ENCODE data around the gene GREB1.

Gene GREB1

DNA sequence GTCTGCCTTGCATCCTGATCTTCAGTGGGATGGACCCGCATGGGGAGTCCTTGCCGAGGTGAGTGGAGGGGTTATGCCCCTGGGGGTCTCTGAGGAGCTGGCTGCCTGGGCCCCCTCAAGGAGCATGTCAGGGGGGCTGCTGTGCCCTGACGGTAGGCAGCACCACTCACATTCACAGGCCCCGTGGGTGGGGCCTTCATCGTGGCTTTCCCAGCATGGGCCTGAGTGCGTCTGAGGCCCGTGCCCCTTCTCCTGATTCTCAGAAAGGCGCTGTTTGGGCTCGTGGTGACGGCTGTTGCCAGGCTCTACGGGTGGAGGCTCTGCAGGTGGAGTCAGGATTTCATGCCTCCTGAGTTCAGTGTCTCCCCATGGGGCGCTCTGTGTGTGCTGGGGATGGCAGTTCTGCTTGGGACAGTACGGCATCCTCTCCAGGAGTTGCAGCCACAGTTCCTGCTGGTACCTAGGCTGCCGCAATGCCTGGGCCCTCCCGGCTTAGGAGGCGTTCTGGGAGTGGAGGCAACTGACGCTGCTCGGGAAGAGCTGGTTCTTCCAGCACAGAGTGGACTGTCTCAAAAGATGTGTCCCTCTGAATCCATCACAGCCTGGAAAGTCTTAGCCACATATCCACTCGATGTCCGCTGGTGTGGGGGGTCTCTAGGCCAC lies 78.8 kb downstream of the GREB1 start:
- DNase-seq = no peak

DNA sequence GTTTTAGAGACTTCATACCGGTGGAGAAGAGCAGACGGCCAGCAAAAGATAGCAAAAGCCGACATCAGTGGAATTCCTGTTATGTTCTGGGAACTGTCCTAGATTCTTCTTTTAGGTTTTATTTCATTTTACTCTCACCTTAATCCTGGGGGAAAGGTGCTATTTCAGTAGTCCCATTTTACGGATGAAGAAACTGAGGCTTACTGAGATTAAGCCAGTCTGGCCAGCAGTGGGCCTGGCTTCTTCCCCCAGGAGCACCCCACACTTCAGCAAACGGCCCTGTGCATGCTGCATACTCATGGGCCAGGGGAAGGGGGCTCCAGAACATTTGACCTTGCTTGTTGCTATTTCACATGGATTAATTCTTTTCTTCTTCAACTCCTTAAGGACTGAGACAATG lies 79.5 kb downstream of the GREB1 start:
- DNase-seq = no peak

DNA sequence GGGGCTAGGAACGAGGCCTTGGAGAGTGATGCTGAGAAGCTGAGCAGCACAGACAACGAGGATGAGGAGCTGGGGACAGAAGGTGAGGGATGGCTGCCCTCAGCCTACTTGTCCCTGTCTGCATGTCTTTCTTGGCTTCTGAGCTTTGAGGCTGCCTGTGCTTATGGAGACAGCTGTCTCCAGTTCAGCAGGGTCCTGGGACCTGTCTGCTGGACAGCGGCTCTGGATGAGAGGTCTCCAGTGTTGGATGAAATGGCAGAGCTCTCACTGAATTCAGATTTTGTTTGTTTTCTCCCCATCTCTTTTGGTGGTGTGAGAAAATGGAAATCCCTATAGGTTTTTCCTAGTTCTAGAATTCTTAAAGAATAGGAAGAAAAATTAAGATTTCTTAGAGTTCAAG lies 81.4 kb downstream of the GREB1 start:
- DNase-seq = no peak

DNA sequence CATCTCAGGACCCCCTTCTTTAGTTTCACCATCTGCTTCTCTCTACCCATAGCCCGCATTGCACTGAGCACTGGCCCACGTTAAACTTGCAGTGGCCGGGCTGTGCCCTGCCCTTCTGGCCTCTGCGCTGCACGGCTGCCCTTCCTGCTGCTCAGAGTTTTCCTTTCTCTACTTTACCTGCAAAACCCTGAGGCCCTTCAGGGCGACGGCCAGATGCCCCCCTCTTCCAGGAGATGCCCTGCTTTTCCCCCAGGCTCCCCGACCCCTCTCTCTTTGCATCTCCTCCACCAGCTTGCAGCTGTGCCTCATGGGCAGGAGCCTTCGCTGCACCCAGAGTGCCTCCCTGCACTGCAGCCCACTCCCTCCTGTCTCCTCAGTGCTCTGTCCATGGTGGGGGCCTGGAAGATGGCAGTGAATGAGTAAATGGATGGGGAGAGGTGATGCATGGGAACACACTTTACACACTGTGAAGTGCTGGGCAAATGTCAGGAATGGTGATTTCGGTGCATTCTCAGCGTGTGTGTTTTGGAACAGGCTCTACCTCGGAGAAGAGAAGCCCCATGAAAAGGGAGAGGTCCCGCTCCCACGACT lies 82.3 kb downstream of the GREB1 start:
- DNase-seq = no peak

DNA sequence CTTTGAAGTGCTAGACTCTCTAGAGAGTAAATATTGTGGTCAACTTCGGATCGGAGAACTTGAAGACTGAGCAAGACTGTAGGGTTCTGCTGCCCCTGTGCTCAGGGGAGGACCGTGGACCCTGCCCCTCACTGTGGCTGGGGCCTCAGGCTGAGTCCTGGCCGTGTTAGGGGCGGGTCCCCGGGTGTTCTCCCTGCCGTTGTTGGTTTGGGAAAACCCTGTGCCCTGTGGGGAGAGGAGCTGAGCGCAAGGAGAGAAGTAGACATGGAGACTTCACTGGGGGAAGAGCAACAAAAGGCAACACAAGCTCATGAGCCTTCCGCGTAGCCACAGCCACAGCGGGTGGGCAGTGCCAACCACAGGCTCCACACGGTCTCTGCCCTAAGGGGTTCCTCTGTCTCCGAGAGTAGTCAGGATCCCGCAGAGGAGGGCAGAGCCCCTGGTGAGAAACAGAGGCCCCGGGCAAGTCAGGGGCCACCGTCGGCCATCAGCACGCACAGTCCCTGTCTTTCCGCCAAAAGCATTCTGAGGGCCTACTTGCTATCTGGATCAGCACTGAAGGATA lies 83.1 kb downstream of the GREB1 start:
- DNase-seq = no peak

DNA sequence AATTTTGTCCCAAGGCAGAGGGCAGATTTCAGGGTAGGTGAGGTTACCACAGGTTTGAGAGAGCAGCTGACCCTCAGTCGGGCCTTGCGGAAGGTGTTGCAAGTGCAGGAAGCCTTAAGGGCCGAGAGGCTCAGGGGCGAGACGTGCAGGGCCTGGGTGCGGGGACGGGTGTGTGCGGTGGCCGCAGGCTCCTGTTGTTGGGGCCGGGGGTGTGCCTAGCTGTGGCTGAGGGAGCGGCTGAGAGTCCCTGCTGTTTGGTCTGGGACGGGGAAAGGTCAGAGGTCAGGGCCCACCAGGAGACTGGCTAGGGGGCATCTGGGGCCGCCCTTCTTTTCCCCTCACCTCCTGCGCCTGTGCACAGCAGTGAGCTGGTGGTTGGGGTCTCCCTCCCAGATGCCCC lies 83.7 kb downstream of the GREB1 start:
- DNase-seq = no peak

DNA sequence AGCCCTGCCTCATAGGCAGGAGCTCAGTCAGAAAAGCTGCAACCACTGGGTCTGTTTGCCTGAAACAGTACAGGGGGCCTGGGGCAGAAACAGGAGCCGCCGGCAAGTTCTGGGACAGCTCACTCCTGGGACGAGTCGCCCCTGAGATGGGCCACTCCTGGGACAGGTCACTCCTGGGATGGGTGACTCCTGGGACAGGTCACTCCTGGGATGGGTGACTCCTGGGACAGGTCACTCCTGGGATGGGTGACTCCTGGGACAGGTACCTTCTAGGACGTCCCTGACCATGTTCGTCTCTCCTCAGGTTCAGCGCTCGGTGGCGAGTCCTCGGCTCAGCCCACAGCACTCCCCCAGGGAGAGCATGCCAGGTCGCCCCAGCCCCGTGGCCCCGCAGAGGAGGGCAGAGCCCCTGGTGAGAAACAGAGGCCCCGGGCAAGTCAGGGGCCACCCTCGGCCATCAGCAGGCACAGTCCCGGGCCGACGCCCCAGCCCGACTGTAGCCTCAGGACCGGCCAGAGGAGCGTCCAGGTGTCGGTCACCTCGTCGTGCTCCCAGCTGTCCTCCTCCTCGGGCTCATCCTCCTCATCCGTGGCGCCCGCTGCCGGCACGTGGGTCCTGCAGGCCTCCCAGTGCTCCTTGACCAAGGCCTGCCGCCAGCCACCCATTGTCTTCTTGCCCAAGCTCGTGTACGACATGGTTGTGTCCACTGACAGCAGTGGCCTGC lies 84.3 kb downstream of the GREB1 start:
- no peak for DNase-seq

DNA sequence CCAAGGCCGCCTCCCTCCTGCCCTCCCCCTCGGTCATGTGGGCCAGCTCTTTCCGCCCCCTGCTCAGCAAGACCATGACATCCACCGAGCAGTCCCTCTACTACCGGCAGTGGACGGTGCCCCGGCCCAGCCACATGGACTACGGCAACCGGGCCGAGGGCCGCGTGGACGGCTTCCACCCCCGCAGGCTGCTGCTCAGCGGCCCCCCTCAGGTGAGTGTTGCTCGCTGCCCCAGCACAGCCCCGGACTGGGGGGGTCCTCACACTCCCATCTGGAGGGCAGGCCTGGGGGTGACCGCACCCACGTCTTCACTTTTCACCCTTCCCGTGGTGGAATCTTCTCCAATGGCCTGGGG lies 84.8 kb downstream of the GREB1 start:
- DNase-seq = no peak

DNA sequence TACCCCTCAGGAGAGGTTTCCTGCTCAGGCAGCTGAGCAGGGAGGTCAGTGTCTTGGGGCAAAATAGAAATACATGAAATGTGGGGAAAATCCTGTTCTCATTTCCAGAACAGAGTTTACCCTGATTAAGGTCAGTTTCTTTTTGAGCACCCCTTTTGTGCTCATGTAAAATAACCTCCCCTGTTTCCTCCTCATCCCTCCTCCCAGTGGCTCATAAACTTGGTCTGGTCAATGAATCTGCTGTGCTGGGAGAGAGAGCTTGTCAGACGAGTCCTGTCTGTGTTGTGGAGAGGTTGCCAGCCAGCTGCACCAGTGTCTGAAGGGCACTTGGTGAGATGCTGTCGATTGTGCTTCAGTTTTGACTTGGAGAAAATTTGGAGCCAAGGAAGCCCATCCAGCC lies 87.6 kb downstream of the GREB1 start:
- DNase-seq = no peak

DNA sequence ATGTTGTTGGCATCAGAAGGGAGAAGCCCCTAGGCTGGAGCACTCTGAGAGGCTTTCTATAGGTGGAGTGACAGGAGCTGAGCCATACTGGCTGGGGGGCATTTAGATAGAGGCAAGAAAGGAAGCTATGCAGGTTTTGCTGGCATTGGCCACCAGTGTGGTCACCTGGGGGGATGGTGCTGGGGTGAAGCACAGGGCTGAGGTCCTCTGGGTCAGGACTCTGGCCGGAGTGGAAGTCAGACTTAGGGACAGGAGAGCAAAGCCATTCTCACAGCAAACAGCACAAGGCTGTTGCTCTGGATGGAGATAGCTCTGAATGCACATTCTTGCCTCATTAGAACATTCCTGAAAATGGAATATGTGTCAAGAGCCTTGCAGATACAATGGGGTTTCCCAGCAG lies 88.8 kb downstream of the GREB1 start:
- no peak for DNase-seq

DNA sequence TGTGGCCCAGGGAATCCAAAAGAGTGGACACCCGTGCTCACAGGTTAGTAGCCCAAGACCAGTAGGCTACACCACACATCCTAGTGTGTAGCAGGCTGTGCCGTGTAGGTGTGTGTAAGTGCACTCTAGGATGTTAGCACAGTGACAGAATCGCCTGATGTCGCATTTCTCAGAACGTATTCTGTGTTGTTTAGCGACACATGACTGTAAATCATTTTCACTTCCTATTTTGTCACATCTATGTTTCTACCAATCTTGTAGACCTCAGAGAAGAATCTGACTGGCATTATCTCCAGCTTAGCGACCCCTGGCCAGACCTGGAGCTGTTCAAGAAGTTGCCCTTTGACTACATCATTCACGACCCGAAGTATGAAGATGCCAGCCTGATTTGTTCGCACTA lies 91.0 kb downstream of the GREB1 start:
- no peak for DNase-seq

DNA sequence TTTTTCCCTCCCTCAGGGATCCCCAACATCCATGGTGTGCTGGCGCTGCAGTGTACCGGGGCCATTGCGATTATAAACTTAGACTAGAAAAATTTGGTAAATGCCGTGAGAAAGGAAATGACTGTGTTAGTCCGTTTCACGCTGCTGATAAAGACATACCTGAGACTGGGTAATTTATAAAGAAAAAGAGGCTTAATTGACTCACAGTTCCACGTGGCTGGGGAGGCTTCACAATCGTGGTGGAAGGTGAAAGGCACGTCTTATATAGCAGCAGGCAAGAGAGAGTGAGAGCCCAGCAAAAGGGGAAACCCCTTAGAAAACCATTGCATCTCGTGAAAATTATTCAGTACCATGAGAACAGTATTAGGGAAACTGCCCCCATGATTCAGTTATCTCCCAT lies 91.8 kb downstream of the GREB1 start:
- DNase-seq = no peak

DNA sequence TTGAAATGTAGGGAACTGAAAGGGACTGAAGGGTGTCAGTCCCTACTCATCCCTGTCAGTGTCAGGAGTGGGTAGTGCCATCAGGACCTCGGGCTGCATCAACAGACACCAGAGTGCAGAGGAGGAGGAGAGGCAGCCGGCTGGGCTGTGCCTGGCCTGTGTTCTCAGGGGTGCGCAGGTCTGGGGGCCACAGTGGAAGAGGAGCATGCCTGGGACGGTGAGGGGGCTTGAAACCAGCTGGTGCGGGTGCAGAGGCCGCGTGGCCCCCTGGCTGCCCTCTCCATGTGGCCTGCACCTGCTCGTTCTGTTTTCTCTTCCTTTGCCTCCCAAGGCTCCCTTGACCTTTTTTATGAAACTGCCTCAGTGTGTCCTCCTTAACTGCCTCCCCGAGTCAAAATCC lies 94.8 kb downstream of the GREB1 start:
- DNase-seq = no peak

DNA sequence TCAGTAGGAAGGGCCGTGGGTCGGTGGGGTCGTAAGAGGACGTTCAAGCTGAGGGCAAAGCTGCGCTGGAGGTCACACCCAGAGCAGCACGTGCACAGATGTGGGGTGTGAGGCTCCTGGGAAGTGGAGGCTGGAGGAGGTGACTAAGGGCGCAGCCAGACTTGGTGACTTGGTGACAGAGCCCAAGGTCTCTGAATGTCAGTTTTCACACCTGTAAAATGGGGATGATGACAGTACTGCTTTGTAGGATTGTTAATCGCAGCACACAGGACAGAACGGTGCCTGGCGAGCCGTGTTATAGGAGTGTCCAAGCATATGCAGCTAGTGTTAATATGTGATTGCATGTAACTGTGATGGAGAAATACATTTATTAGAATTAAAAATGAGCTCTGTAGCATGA lies 95.4 kb downstream of the GREB1 start:
- DNase-seq = no peak

DNA sequence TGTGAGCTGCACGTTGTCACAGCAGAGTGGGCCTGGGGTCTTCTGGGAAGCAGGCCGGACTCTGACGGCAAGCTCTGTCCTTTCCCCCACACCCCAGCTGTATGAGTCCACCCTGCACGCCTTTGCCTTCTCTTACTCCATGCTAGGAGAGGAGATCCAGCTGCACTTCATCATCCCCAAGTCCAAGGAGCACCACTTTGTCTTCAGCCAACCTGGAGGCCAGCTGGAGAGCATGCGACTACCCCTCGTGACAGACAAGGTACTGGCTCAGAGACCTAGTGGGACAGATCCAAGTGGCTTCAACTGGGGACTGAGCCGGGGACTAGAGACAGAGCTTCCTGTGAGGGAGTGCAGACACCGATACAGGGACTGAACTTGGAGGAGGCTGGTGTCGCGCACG lies 96.0 kb downstream of the GREB1 start:
- no peak for DNase-seq

DNA sequence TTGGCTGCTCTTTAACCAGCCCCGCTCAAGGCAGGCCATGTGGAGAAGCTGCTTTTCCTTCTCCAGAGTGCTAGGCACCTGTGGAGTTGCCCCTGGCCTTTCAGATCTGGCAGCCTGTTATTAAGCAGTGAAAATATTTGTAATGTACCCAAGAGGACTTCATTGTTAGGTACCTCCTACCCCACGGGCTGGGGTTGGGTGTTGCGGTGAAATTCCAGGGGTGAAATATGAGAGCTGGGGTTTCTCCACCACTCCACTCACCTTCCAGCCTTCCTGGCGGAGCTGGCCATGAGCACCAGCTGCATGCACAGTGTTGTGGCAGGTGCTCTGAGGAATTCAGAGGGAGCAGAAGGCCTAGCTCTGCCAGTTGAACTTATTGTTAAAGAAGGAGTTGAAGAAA lies 97.0 kb downstream of the GREB1 start:
- no peak for DNase-seq

DNA sequence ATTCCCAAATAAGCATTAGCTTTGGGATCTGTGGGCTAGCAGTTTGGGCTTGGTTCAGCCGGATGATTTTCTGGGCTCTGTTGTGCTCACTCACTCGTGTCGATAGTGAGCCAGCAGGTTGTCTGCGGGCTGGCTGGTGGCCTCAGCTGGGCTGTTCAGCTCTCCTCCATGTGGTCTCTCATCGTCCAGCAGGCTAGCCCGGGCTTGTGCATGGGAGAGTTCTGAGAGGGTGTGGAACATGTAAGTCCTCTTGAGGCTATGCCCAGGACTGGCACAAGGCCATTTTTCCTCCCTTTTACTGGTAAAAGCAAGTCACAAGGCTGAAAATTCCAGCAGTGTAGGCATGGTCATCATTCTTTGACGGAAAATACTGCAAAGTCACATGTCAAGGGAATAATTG lies 97.6 kb downstream of the GREB1 start:
- DNase-seq = no peak

DNA sequence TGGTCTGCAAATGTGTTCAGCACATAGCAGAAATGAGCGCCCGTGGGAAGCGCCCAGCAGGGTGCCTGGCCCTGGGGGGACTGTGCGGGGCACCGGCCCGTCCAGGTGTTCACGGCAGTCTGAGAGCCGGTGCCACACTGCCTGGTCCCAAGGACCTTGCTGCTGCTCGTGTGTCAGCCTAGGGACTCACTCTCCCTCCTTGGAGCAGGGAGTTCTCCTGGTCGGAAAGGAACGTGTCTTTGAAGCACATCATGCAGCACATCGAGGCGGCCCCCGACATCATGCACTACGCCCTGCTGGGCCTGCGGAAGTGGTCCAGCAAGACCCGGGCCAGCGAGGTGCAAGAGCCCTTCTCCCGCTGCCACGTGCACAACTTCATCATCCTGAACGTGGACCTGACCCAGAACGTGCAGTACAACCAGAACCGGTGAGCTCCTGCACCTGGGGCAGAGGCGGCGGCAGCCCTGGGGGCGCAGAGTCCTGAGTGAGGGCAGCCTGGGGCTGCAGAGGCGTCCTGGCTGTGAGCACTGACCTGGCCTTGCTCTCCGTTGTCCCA lies 100.2 kb downstream of the GREB1 start:
- no peak for DNase-seq

DNA sequence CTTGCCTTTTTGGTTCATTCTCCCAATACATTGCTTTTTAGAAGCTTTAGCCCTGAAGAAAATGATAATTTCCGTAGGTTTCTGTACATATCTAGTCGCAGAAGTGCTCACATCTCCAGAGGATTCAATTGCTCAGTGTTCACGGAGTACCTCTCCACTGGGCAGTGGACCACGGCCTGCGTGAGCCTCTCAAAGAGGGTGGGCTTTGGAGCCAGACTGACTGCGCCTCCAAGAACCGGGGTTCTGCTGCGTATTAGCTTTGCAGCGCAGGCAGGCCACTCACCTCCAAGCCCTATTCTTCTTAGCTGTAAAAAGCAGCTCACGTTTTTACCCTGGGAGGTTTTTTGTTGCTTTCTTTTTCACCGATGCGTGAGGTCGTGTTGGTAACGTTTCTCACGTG lies 100.7 kb downstream of the GREB1 start:
- no peak for DNase-seq

DNA sequence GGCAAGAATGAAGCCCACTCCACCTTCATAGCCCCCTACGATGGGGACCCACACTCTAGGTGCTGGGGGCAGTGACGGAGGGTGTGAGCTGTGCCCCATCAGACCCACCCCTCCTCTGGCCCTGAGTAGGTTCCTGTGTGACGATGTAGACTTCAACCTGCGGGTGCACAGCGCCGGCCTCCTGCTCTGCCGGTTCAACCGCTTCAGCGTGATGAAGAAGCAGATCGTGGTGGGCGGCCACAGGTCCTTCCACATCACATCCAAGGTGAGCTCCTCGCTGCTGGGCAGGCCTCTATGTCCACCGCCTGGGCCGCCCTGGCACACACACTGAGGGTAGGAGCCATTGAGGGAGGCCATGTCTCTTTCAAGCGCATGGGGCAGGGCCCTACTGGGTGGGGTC lies 101.3 kb downstream of the GREB1 start:
- DNase-seq = no peak

DNA sequence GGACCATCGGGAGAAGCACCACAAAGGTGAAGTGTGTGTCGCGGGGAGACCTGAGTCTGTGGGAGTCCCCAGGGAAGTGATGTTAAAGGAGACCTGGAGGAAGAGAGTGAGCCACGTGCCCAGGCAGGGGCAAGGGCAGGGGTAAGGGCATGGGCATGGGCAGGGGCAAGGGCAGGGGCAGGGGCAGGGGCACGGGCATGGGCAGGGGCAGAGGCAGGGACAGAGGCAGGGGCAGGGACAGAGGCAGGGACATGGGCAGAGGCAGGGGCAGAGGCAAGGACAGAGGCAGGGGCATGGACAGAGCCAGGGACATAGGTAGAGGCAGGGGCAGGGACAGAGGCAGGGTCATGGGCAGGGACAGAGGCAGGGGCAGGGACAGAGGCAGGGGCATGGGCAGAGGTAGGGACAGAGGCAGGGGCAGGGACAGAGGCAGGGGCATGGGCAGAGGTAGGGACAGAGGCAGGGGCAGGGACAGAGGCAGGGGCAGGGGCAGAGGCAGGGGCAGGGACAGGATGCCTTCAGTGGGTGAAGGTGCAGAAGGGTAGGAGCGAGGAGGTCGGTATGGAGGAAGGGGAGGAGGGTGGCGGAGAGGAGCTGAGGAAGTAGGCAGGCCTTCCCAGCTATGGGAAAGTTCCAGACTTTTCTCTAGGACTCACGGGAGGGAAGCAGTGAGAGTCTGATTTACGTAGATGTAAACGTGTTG lies 102.9 kb downstream of the GREB1 start:
- DNase-seq = no peak

DNA sequence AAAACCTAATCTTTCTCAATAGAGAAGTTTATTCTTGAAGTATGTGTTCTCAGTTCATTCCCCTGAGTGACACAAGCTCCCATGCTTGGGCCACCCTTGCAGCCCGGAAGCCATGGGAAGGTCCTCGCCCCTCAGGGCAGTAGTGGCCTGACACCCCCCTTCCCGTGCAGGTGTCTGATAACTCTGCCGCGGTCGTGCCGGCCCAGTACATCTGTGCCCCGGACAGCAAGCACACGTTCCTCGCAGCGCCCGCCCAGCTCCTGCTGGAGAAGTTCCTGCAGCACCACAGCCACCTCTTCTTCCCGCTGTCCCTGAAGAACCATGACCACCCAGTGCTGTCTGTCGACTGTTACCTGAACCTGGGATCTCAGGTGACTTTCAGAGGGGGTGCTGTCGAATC lies 103.7 kb downstream of the GREB1 start:
- no peak for DNase-seq

DNA sequence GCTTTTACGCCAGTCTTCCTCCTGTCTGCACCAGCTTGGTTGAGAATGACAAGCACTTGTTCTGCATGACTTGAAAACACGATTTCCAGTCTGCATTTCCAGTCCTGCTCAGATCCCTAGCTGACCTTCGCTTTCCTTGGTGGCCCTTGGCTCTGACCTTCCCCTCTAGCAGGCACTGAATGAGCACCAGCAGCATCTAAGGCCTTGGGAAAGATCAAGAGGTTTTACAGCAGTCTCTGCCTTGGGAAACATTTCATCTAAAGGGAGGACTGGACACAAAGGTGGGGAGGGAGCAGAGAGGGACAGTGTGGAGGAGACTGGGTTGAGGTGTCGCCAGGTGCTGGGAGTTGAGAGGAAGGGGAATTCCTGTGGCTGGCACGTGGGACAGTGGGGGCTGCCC lies 105.7 kb downstream of the GREB1 start:
- DNase-seq = no peak
